ENCODE measurements around the gene AMPH.
A peak's percentile ranks its signal among the peaks of the same experiment; 100 is the strongest.
"Not testable (repeated sequence)": the region's sequence is repeated elsewhere in the genome, so short reads cannot be mapped to it uniquely, and the experiment has no call there.

The AMPH gene

GRCh38 chr7:38342135-38342534 lies 289.0 kb downstream of the AMPH start:
- not testable (repeated sequence) for DNase-seq

DNA sequence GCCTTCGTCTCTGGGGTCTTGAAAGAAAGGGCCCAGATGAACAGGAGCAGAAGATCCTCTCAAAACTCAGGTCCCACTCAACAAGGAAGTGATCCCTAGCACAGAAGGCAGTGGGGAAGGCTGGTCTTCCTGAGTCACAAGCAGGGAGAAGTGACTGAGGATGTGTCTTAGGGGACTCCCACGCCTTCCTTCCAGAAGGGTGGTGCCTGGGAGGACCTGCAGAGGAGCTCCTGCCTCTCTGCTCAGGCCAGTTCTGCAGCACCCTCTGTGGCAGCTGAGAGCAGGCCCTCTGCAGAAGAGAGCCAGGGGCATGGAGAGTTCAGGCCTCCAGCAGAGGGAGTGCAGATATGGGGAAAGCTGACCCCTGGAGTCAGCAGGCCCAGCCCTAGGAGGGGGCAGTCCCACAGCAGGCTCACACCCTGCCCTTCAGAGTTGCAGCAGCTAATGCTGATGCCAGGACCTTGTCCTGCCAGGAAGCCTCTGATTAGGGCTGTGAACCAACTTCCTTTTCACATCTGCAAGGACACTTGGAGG lies 289.9 kb downstream of the AMPH start:
- DNase-seq = not testable (repeated sequence)

- no peak for DNase-seq
Measured at GRCh38 chr7:38339953-38340819, 291.0 kb downstream of the AMPH start.

DNA sequence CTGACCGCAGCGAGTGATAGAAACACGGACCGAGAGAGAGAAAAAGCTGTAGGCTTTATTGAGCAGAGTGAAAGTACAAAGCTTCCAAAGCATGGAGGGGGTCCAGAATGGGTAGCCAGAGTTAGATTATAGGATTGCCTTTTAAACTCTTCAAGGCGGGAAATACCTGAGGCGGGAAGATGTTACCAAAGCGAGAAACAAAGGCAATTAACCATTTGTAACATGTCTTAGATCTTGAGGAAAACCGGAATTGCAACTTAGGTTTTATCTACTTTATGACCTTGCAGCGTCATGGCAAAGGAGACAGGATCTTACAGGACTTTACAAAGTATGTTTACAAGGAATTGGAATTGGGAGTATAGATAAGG lies 295.0 kb downstream of the AMPH start:
- DNase-seq = not testable (repeated sequence)

GRCh38 chr7:38335492-38336147 lies 295.6 kb downstream of the AMPH start:
- peak; percentile 45 for DNase-seq

DNA sequence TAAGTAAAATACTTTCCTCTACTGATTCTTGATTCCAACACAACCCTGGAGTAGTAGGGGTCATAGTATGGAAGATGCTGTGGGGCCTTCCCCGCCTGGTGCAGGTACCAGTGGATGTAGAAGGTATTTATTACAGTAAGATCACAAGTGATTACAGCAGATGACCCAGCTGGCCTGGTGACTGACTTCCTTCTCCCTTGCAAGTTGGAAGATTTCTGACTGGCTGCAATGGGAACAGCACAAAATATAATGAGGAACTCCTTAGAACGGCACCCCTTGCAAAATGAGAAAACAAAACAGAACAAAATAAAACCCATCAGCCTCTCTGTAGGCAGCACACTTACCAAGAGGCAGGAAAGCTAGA lies 296.1 kb downstream of the AMPH start:
- no peak for DNase-seq

DNA sequence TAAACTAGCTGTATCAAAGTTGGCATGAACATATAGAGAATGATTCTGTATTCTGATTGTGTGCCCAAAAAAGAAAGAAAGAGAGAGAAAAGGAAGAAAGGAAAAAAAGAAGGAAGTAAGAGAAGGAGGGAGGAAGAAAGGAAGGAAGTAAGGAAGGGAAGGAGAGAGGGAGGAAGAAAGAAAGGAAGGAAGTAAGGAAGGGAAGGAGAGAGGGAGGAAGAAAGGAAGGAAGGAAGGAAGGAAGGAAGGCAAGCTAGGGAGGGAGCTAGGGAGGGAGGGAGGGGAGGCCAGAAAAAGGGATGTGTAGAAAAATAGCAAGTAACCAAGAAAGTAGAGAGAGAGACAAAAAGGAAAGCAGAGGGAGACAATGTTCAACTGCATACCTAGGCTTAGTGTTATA lies 297.0 kb downstream of the AMPH start:
- no peak for DNase-seq
